Measurements from ENCODE around the gene EIF4E. TPM values are rescaled to one million over a fixed set of nuclear protein-coding genes. Genes with fewer than 3 reads are reported as not detected.
"Not testable (repeated sequence)": the region's sequence is repeated elsewhere in the genome, so short reads cannot be mapped to it uniquely, and the experiment has no call there.

EIF4E gene
- 89.1 TPM for total RNA-seq

DNA sequence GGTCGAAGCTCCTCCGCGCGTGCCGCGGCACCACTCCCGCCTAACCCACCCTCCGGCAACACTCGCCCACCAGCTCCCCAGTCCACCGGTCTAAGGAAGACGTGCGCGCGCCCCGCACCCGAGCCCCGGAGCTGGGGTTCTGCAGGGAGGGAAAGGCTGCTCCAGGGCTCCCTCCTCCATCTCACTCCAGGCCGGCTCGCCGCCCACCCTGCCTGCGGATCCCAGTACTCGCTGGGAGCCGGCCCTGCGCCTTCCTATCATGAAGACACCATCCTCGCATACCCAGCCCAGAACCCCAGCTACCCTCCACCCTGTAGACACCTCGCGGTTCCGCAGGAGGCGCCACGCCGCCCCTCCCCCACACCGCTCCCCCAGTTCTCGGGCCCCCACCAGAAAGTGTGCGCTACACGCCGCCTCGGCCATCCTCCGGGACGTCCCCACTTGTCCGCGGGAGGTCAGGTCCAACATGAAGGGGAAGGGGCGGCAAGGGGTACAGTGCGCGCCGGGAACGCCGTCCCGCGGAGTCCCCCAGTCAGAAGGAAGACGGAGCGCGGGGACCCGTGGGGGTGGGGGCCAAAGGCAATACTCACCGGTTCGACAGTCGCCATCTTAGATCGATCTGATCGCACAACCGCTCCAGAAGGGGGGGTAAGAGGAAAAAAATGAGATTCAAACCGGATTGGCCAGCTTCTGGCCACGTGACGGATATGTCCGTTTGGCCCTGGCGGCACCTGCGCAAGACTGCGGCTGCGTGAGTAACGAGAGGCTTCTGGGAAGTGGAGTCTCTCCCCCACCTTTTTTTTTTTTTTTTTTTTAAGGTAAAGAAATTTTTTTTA, at the start of gene EIF4E:
Gene EIF4E, minus strand, starts transcription at position 629 of the 836 bp plus-strand sequence. Its CDS starts 21 bp downstream, at position 608.
- peak; percentile 98 for DNase-seq (ENCODE audit: low spot score)

DNA sequence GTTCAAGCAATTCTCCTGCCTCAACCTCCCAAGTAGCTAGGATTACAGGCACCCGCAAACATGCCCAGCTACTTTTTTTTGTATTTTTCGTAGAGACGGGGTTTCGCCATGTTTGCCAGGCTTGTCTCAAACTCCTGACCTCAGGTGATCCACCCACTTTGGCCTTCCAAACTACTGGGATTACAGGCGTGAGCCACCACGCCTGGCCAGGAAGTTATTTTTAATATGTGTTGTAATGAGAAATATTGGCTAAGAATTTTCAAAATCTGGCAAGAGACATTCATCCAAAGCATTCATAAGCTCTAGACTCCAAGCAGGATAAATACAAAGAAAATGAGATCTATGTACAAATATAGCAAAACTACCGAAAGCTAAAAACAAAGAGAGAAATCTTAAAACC, 48.6 kb upstream of the EIF4E start:
- no peak for DNase-seq (ENCODE audit: low spot score)

DNA sequence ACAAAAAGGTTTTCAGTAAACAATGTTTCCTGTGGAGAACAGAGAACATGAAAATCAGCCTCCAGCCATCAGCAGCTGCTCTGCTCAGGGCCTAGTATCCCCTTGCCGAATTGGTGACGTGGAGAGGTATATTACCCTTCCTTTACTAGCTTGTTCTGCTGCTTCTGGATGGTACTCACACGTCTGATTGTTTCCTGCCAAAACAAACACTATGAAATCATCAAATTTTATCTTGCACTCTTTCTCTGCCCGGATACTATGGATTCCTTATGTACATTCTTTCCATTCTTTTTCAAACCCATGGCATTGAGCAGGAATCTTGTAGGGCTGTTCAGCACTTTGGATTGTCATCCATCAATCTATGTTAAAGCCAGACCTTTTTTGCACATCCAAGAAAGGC, 47.8 kb upstream of the EIF4E start:
- DNase-seq (ENCODE audit: low spot score): no peak

DNA sequence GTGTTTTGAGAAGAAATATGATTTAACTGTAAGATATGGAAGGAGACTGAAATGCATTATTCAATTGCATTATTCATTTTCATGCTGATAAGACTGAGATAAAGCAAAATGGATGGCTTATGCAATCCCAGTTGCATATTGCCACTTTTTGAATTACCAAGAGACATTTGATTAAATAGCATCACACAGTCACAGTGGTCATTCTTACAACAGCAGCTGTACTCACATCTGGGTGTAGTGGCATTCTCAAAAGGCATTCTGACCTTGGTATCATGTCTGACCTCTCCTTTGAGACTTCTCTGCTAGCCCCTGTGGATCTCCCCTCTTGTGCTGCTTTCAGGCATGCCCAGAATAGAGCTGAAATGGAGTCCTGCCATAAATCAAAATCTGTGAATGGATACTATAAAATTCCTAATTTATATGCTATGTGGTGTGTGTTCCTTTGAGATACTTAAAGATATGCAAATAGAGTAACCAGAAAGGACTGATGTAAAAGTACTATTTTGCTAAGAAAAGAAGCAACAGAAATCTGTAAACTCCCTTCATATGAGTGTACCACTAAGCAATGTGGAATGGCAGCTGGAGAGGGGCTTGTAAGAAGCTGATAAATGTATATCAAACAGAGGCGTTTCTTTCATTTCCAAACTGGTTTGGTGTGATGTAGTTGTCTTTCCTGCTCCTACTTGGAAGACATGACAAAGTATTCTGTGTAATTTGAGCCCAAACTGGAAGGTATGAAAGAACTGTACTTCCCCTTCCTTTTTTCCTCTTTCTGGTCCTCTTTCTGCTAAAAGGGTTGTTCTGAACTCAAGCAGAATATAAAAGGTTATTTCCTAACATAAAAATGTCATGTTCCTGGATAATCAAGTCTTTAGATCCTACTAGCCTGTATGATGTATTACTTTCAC, 41.2 kb upstream of the EIF4E start:
- no peak for DNase-seq (ENCODE audit: low spot score)

DNA sequence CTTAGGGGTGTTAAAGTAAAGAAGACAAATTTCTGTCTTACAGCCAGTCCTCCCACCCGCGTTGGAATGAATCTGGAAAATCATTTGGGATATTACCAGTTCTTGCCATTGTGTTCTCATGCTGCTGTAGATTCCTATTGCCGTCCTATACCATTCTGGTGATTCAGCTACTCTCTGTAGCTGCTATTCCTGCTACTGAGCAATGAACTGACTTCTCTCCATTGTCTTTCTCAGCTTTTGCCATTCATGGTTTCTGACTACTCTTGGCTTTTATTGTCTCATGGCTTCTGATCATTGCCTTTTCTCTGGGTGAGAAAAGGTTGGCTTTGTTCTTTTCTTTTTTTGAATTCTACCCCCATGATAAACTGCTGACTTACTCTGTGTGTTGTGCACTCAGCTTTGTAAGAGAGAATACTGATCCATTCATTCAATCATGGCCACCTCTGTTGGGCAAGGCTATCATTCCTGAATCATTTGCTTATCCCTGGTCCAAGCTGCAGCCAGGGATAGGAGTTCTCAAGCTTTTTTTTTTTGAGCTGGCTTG, 38.9 kb upstream of the EIF4E start:
- no peak for DNase-seq (ENCODE audit: low spot score)

GRCh38 chr4:98966926-98967325, 38.0 kb upstream of the EIF4E start:
- DNase-seq (ENCODE audit: low spot score): no peak

- no peak for DNase-seq (ENCODE audit: low spot score)
Observed at GRCh38 chr4:98963538-98964433, 34.9 kb upstream of the EIF4E start.

DNA sequence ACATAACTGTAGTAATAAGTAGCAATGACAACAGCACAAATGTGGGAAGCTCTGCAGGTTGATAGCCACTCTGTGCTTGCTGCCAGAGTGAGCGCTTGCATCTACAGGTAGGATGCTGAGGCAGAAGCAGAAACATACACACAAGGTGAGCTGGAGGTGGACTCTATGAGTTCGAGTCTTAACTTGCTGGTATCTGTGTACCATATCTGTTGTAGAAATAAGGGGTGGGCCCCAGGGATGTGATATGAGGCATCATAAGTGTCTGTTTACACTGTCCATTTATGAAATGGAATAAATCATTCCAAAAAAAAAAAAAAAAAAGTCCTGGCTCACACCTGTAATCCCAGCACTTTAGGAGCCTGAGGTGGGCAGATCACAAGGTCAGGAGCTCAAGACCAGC, 32.8 kb upstream of the EIF4E start:
- no peak for DNase-seq (ENCODE audit: low spot score)

DNA sequence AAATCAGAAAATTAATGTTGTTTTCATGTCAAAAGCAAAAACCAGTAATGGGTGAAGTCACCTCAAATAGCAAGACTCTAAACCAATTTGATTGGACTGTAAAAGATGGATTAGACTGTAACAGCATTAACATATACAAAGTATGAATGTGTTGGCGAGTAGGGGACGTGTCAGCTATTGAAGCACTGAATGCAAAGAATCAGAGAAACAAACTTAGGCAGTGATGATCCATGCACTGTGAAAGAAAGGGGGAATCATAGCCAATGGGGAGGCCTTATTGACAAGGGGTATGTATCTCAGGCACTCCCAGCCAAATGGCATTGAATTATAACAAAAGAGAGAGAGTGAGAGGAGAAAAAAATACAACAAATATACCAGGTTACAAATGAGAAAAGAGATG, 30.5 kb upstream of the EIF4E start:
- DNase-seq (ENCODE audit: low spot score): no peak

- DNase-seq (ENCODE audit: low spot score): no peak
Observed at GRCh38 chr4:98958065-98958464, 29.1 kb upstream of the EIF4E start.

DNA sequence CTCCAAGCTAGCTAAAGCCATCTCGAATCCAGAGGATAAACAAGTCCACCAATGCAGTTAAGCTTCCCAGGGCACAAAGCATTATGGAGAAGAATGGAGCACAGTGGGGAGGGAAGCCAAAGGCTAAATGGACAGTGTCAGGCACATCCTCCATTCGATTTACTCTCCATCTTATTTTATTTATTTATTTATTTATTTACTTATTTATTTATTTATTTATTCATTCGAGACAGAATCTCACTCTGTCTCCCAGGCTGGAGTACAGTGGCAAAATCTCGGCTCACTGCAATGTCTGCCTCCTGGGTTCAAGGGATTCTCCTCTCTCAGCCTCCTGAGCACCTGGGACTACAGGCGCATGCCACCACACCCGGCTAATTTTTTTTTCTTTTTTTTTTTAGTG, 26.3 kb upstream of the EIF4E start:
- DNase-seq (ENCODE audit: low spot score): no peak

DNA sequence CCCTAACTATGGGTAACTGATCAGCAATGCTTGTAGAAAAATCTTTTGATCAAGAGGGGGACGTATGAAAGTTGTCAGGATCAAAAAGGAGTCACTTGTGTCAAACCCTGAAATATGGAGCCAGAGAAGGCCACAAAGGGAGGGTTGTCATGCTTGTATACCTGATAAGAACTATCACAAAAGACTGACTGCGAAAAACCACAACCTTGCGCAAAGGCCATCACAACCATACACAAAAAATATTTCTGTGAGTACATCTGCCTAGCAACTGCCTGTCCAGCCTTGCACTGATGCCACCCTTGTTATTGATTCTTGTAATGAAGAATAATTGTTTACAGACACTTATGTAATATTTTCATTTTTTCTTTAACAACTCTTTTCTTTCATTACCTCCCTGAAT, 22.8 kb upstream of the EIF4E start:
- DNase-seq (ENCODE audit: low spot score): no peak

- no peak for DNase-seq (ENCODE audit: low spot score)
Observed at GRCh38 chr4:98950925-98951324, 22.0 kb upstream of the EIF4E start.

DNA sequence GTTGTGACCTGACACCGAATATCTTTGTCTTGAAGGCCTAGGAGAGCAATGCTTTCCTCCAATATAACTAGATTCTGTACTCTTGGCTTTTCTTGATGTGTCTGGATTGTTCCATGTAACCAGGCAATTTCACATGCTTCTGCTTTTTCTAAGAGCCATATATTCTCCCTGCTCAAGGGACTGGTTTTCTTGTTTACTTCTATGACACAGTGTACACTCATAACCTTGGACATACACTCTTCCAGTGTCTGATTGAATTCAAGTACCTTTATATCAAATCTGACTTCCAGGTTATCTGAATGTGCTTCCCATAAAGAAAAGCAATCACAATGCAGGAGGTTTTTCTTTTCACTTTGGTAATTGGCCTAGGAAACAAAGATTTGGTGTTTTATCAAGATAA, 17.4 kb upstream of the EIF4E start:
- DNase-seq (ENCODE audit: low spot score): no peak

GRCh38 chr4:98945297-98945850, 16.4 kb upstream of the EIF4E start:
- DNase-seq (ENCODE audit: low spot score): no peak

DNA sequence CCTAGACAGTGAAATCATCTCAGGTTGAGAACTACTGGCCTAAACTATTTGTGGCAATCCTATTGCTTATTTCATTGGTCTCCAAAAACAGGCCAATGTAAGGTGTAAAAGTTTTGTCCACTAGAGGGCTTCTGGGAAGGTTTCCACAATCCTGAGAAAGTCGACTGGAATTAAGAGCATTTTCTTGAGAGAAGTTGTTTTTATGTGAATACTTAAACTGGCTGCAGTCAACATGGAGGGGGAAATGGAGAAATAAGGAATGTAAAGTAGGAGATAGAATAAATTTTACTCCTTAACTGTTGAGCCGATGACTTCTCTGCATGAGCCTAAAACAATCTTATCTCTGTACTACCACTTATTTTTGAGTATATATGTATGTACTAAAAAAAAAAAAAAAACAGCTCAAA, 11.0 kb upstream of the EIF4E start:
- no peak for DNase-seq (ENCODE audit: low spot score)

DNA sequence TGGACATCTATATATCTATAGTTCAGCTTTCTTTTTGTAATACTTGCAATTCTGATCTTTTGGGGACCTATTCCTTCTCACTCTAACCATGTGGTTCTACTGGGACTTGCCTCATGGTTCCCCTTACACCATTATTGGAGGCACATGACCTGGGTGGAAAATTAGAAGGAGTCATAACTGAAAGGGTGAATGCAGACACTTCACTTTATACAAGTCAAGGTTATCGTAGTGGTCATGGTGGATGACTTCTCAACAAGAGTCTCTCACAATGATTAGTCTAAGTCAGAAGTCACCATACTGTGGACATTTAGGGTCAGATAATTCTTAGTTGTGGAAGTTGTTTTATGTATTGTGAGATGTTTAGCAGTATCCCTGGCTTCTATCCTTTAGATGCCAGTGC, 10.5 kb upstream of the EIF4E start:
- DNase-seq (ENCODE audit: low spot score): no peak

DNA sequence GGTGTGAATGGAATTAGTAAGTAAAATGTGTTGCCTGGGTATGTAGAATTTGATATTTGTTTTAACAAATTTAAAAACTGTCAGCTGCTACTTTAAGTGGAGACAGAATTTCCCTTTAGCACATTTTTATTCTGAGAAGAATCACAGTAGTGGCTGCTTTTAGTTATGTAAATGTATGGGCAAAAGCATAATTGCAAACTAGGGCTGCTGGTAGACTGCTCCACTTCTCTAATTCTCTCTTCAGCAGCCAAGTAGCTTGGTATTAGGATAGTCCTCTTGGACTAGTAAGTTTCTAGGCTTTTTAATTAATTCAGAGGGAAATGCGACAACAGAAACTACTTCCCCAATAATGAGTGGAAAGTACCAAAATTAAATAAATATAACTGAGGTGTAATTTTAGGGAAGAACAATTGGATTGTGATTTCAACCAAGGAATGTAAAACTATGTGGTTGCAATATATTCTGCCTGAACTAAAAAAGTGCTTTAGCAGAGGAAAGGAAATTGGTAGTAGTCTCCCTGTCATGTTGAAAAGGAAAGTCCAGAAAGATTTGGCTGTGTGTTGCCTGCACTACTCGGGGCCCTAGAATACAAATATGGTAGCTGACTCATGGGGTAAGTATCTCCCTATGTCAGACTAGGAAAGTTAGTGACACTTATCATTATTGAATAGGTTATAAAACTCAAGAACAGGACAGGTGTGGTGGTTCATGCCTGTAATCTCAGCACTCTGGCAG, 9.2 kb upstream of the EIF4E start:
- no peak for DNase-seq (ENCODE audit: low spot score)

- no peak for DNase-seq (ENCODE audit: low spot score)
Observed at GRCh38 chr4:98935633-98936032, 6.7 kb upstream of the EIF4E start.

- DNase-seq (ENCODE audit: low spot score): not testable (repeated sequence)
Observed at GRCh38 chr4:98934851-98935250, 5.9 kb upstream of the EIF4E start.

- DNase-seq (ENCODE audit: low spot score): no peak
Observed at GRCh38 chr4:98932539-98932938, 3.6 kb upstream of the EIF4E start.

Measured in ureter (tissue), 1 donor.